Vagina (tissue), 2 donors: Measurements from ENCODE around the gene LRFN5. TPM values are rescaled to one million over a fixed set of nuclear protein-coding genes. Genes with fewer than 3 reads are reported as not detected.

Source experiments
- DNase-seq, 2 donors: peaks; one replicate each; pipeline ENCODE4 v3.0.0-alpha.2; 2017; ENCODE audit errors: extremely low spot score in 2 of 2
- H3K27ac ChIP-seq: fragments of 200-600 bp; sonication (generic); one replicate; pipeline ENCODE4 v1.5.1; 2019
- H3K27me3 ChIP-seq: fragments of 200-600 bp; sonication (generic); one replicate; pipeline ENCODE4 v1.5.1; 2019
- H3K36me3 ChIP-seq, 2 donors: fragments of 200-600 bp; sonication (generic); one replicate each; pipeline ENCODE4 v1.5.1; 2017 to 2019
- H3K4me1 ChIP-seq: fragments of 200-600 bp; sonication (generic); one replicate; pipeline ENCODE4 v1.5.1; 2019
- H3K4me3 ChIP-seq, 2 donors: fragments of 200-600 bp; sonication (generic); 1 replicate in 1 of 2; 2 replicates in 1 of 2; pipeline ENCODE4 v1.5.1; 2016 to 2019
- H3K9me3 ChIP-seq: fragments of 200-600 bp; sonication (generic); one replicate; pipeline ENCODE4 v1.5.1; 2019
- CTCF ChIP-seq, 3 experiments: fragments of 450-650 bp in 2 of 3; fragments of 200-600 bp in 1 of 3; sonication (generic) in 1 of 3; IDR thresholded peaks; one replicate each; pipeline ENCODE4 v1.5.1; 2017 to 2019; ENCODE audit warnings: antibody characterized with exemption in 3 of 3, mild to moderate bottlenecking in 2 of 3, moderate library complexity in 2 of 3
- POLR2A ChIP-seq, 2 donors: fragments of 450-650 bp; IDR thresholded peaks; one replicate each; pipeline ENCODE4 v1.6.1; 2017; ENCODE audit warnings: antibody characterized with exemption in 2 of 2, mild to moderate bottlenecking in 2 of 2, moderate library complexity in 2 of 2
- POLR2AphosphoS5 ChIP-seq, 2 donors: sonication (generic); formaldehyde crosslinking; IDR thresholded peaks; one replicate each; pipeline ENCODE4 v1.9.0; 2017; ENCODE audit warnings: antibody characterized with exemption in 2 of 2, mild to moderate bottlenecking in 2 of 2, low read depth in 1 of 2; ENCODE audit not compliant: insufficient read depth in 1 of 2
- intact Hi-C: fragments of 100-400 bp; cut with DNase I; formaldehyde crosslinking; loops from one replicate; pipeline ENCODE4 v1.15.1; 2023
- total RNA-seq: library from RNA; depleted of rRNA; stranded (reverse); fragments of >200 nt; gene quantifications from one replicate; pipeline ENCODE4 v1.2.3, GENCODE V29; 2016

LRFN5 gene
- total RNA-seq, 1 donor from 2014 or later = 197 TPM

DNA sequence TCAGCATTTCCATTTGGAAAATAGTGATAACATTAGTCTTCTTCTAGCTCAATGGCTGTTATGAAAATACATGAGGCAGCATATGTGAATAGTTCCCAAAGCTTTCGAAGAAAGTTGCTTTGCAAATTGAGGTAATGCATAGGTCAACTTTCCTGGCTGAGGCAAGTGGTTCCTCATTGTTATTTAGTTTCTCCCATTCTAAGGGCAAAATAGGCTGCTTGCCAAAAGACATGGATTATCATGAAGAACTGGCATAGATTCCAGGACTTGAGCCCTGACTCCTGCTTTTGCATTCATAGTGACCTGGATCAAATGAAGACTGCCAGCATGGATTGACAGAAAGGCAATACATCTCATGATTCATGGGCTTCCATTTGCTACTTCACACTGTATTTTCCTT, 35.7 kb downstream of the LRFN5 start:
- TF ChIP-seq POLR2AphosphoS5 (IDR thresholded peaks at IDR 0.05; ENCODE audit: insufficient read depth in 1 of 2, low read depth in 1 of 2) (no peak), CTCF (IDR thresholded peaks at IDR 0.05) (no peak), POLR2A (IDR thresholded peaks at IDR 0.05) (no peak)
- intact Hi-C loops = no loop called here
- no peaks in the 10 kb centered on the region for H3K27me3 ChIP-seq
- no peaks in the 10 kb centered on the region for H3K36me3 ChIP-seq
- no peak overlapping the region for H3K4me3 ChIP-seq
- H3K9me3 ChIP-seq = no peaks in the 10 kb centered on the region
- H3K27ac ChIP-seq = no peak overlapping the region
- DNase-seq = no peak
- no peaks in the 10 kb centered on the region for H3K4me1 ChIP-seq

DNA sequence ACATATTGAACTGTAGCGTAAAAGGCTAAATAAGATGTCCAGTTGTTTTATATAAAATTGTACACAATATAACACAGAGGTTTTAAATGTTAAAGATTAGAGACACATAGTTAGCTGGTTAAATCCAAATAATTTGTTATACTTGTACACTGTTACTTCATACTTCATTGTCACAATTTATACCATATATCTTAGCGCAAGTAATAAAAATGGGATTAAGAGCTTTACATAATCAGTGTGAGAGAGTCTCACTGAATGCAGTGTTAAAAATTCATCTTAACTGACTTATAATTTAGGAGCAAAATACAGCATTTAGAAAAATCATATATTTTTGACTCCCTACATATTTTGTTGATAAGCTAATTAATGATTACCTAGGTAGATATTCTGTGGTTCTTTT, 36.1 kb downstream of the LRFN5 start:
- DNase-seq = no peak
- no peak overlapping the region for H3K27ac ChIP-seq
- no peaks in the 10 kb centered on the region for H3K4me1 ChIP-seq
- TF ChIP-seq POLR2A (IDR thresholded peaks at IDR 0.05) (no peak), POLR2AphosphoS5 (IDR thresholded peaks at IDR 0.05; ENCODE audit: insufficient read depth in 1 of 2, low read depth in 1 of 2) (no peak), CTCF (IDR thresholded peaks at IDR 0.05) (no peak)
- no peaks in the 10 kb centered on the region for H3K36me3 ChIP-seq
- no peak overlapping the region for H3K4me3 ChIP-seq
- no peaks in the 10 kb centered on the region for H3K9me3 ChIP-seq
- no peaks in the 10 kb centered on the region for H3K27me3 ChIP-seq
- intact Hi-C loops = no loop called here

GRCh38 chr14:41644606-41645005, 37.9 kb downstream of the LRFN5 start:
- TF ChIP-seq CTCF (IDR thresholded peaks at IDR 0.05) (no peak), POLR2AphosphoS5 (IDR thresholded peaks at IDR 0.05; ENCODE audit: insufficient read depth in 1 of 2, low read depth in 1 of 2) (no peak), POLR2A (IDR thresholded peaks at IDR 0.05) (no peak)
- Histone ChIP-seq H3K9me3 (no peaks in the 10 kb centered on the region), H3K36me3 (no peaks in the 10 kb centered on the region), H3K4me1 (no peaks in the 10 kb centered on the region), H3K4me3 (no peak overlapping the region), H3K27ac (no peak overlapping the region), H3K27me3 (no peaks in the 10 kb centered on the region)
- DNase-seq = no peak
- intact Hi-C loops = no loop called here

GRCh38 chr14:41650802-41651201, 44.1 kb downstream of the LRFN5 start:
- intact Hi-C loops = no loop called here
- no peak for DNase-seq
- Histone ChIP-seq H3K27me3 (no peaks in the 10 kb centered on the region), H3K9me3 (no peaks in the 10 kb centered on the region), H3K27ac (no peak overlapping the region), H3K36me3 (no peaks in the 10 kb centered on the region), H3K4me1 (no peaks in the 10 kb centered on the region), H3K4me3 (no peak overlapping the region)
- TF ChIP-seq CTCF (IDR thresholded peaks at IDR 0.05) (no peak), POLR2AphosphoS5 (IDR thresholded peaks at IDR 0.05; ENCODE audit: insufficient read depth in 1 of 2, low read depth in 1 of 2) (no peak), POLR2A (IDR thresholded peaks at IDR 0.05) (no peak)

DNA sequence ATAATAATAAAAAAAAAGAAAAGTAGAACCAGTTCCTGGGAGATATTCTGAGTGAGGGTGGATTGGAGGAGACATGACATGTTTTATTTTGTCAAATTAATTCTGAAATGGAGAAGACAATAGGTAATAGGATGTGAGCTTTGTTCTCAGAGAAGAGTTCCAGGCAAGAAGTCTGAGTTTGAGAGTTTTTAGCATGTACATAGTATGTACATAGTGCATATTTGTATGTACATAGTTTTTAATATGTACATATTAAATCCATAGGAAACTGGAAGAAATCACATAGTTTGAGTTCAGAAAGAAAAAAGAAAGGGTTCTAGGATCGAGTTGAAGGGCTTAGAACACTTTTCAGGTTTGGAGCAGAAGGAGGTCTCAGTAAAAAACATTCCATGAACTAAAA, 47.5 kb downstream of the LRFN5 start:
- no peak overlapping the region for H3K4me3 ChIP-seq
- no peaks in the 10 kb centered on the region for H3K9me3 ChIP-seq
- no peaks in the 10 kb centered on the region for H3K4me1 ChIP-seq
- no peaks in the 10 kb centered on the region for H3K36me3 ChIP-seq
- no peak for DNase-seq
- TF ChIP-seq POLR2A (IDR thresholded peaks at IDR 0.05) = no peak
- TF ChIP-seq POLR2AphosphoS5 (IDR thresholded peaks at IDR 0.05; ENCODE audit: insufficient read depth in 1 of 2, low read depth in 1 of 2) = no peak
- TF ChIP-seq CTCF (IDR thresholded peaks at IDR 0.05) = no peak
- H3K27me3 ChIP-seq = no peaks in the 10 kb centered on the region
- H3K27ac ChIP-seq = no peak overlapping the region
- intact Hi-C loops = no loop called here
